ENCODE measurements around the gene MFSD6.

GRCh38 chr2:190369635-190370034 lies 38.5 kb upstream of the MFSD6 start:
- TF ChIP-seq CTCF (IDR thresholded peaks at IDR 0.05) (no peak), POLR2A (IDR thresholded peaks at IDR 0.05) (no peak)
